D721Med (cell line): Measurements from ENCODE around the gene TMEM154.

Source experiments
- DNase-seq: peaks from one replicate; pipeline ENCODE4 v3.0.0; 2011; ENCODE audit warnings: low spot score; ENCODE audit not compliant: insufficient read length
- FAIRE-seq: peaks from 2 replicates; lab custom pipeline; 2011; peaks lifted over from hg19 to GRCh38; lab: Jason Lieb, UNC
- TF ChIP-seq, protein P1 (sequence below): IDR thresholded peaks from 2 replicates; pipeline ENCODE4 v1.5.1; 2012; ENCODE audit warnings: mild to moderate bottlenecking, control low read depth; ENCODE audit not compliant: insufficient read depth; ENCODE audit errors: missing control alignments

The TMEM154 gene

GRCh38 chr4:152719801-152720556 is 40.2 kb upstream of the TMEM154 start:
- no peak for FAIRE-seq
- TF ChIP-seq, protein P1, sequence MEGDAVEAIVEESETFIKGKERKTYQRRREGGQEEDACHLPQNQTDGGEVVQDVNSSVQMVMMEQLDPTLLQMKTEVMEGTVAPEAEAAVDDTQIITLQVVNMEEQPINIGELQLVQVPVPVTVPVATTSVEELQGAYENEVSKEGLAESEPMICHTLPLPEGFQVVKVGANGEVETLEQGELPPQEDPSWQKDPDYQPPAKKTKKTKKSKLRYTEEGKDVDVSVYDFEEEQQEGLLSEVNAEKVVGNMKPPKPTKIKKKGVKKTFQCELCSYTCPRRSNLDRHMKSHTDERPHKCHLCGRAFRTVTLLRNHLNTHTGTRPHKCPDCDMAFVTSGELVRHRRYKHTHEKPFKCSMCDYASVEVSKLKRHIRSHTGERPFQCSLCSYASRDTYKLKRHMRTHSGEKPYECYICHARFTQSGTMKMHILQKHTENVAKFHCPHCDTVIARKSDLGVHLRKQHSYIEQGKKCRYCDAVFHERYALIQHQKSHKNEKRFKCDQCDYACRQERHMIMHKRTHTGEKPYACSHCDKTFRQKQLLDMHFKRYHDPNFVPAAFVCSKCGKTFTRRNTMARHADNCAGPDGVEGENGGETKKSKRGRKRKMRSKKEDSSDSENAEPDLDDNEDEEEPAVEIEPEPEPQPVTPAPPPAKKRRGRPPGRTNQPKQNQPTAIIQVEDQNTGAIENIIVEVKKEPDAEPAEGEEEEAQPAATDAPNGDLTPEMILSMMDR = no peak
- no peak for DNase-seq

DNA sequence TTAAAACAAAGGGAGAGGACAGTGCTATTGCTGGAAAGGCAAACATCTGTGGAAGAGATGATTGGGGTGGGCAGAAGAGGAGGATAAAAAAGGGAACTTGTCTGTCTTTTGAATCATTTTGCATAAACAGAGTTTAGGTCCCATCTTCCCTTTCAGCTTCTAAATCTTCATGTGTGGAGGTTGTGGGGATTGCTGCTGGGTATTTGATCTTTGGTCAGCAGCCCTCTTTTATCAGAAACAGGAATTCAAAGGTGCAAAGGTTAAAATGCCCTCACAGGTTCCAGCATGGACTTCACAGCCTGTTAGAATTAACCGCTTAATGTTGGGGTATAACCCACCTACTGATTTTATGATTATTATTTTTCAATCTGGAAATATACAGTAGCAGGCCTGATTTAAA is 39.5 kb upstream of the TMEM154 start:
- FAIRE-seq (no peak), DNase-seq (no peak)
- TF ChIP-seq, protein P1 = no peak

DNA sequence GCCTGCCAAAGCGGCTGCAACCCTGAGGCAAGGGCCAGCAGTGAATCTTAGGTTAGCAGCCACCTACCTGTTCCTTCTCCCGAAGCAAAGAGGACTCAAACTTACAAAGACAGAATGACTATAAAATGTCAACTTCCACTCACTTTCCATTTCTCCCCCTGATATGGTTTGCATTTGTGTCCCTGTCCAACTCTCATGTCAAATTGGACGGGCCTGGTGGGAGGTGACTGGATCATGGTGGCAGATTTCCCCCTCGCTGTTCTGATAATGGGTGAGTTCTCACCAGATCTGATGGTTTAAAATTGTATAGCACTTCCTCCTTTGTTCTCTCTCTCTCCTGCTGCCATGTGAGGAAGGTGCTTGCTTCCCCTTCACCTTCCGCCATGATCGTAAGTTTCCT is 35.3 kb upstream of the TMEM154 start:
- FAIRE-seq = no peak
- TF ChIP-seq, protein P1 = no peak
- no peak for DNase-seq

GRCh38 chr4:152713951-152714705 is 34.3 kb upstream of the TMEM154 start:
- FAIRE-seq = no peak
- no peak for DNase-seq
- TF ChIP-seq, protein P1 = no peak

DNA sequence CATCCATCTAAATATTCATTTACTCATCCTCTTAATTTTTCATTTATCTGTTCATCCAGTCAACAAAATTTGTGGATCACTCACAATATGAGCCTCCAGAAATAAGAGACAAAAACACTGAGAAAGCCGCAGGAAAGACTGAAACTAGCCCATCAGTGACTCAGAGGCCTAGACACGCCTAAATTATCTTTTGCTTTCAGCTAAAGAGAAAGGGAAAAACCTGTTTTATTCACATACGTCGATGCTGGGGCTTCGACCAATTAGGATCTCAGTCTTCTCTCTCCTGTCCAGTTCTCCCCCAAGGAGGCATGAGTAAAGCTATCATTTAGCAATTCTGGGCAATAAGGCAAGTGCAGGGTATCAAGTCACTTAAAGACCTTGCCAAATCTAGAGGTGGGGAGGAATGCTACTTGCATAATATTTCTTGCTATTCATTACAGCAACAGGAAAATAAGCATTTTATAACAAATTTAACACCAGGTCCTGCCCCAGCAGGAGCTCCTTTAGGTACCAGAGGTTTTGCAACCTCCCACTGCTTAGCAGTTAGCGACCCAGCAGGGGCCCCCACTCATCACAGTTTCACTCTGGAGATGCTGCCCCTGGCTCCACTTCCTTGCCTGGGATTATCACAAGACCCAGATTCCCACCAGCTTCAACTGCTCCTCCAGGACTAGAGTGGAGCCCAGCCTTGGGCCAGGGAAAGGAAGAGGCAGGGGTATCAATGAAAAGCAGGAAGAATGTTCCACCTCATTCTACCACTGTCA is 30.1 kb upstream of the TMEM154 start:
- no peak for DNase-seq
- FAIRE-seq = no peak
- TF ChIP-seq, protein P1 = no peak

DNA sequence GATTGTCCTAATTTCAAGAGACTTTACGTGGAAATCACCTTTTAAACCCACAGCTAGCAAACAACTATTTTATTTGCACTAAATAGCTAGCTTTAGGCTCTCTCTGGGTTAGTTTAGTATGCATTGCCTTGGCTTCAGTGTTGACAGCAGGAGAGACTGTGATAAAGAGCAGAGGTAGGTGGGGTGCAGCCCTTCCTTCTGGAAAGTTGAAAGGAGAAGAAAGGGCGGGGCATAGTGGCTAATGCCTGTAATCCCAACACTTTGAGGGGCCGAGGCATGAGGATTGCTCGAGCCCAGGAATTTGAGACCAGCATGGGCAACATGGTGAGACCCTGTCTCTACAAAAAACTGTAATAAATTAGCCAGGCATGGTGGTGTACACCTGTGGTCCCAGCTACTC is 29.0 kb upstream of the TMEM154 start:
- DNase-seq = no peak
- FAIRE-seq = no peak
- TF ChIP-seq, protein P1 = no peak
